ENCODE results near the gene SNRK.

The SNRK gene

GRCh38 chr3:43288366-43288765, 2.0 kb downstream of the SNRK start:
- no peaks in the 10 kb centered on the region for H3K9me2 ChIP-seq (replicated peaks; ENCODE audit: low read depth, low read length)
- H2AFZ ChIP-seq (ENCODE audit: low read length) = no peak overlapping the region
- peak overlapping the region; percentile 92 for H3K4me2 ChIP-seq (ENCODE audit: low read depth, low read length, poor library complexity, severe bottlenecking)
- H3F3A ChIP-seq (ENCODE audit: low read depth) = no peaks in the 10 kb centered on the region
- no peaks in the 10 kb centered on the region for H3K27me3 ChIP-seq (ENCODE audit: insufficient read depth, low read length, poor library complexity, severe bottlenecking)
- no peaks in the 10 kb centered on the region for H3K9me3 ChIP-seq (ENCODE audit: insufficient read depth, low read depth, low read length)
- no peaks in the 10 kb centered on the region for H3K36me3 ChIP-seq (ENCODE audit: insufficient read depth, low read length)
- H3K9ac ChIP-seq (ENCODE audit: low read depth, low read length, poor library complexity, severe bottlenecking) = peak overlapping the region; percentile 74
- H3K4me3 ChIP-seq (ENCODE audit: low read length, poor library complexity, severe bottlenecking) = peak overlapping the region; percentile 85
- H3K4me1 ChIP-seq (ENCODE audit: insufficient read depth, low read length, poor library complexity, severe bottlenecking) = peaks cover 62% of the 10 kb centered on the region
- no peak for TF ChIP-seq CTCF (conservative IDR thresholded peaks at IDR 0.05; ENCODE audit: low read length)
- no peak for TF ChIP-seq EZH2phosphoT487 (IDR thresholded peaks at IDR 0.05; ENCODE audit: borderline replicate concordance)
- peaks cover 44% of the 10 kb centered on the region for H4K20me1 ChIP-seq (ENCODE audit: insufficient read depth, low read length, poor library complexity, severe bottlenecking)
- peaks cover 65% of the 10 kb centered on the region for H3K79me2 ChIP-seq (ENCODE audit: insufficient read depth, low read length)

GRCh38 chr3:43288850-43289249, 2.5 kb downstream of the SNRK start:
- H4K20me1 ChIP-seq (ENCODE audit: insufficient read depth, low read length, poor library complexity, severe bottlenecking) = peaks cover 44% of the 10 kb centered on the region
- H3K9me2 ChIP-seq (replicated peaks; ENCODE audit: low read depth, low read length) = no peaks in the 10 kb centered on the region
- peaks cover 70% of the 10 kb centered on the region for H3K79me2 ChIP-seq (ENCODE audit: insufficient read depth, low read length)
- no peaks in the 10 kb centered on the region for H3K27me3 ChIP-seq (ENCODE audit: insufficient read depth, low read length, poor library complexity, severe bottlenecking)
- H3F3A ChIP-seq (ENCODE audit: low read depth) = no peaks in the 10 kb centered on the region
- H3K36me3 ChIP-seq (ENCODE audit: insufficient read depth, low read length) = no peaks in the 10 kb centered on the region
- peak overlapping the region; percentile 85 for H3K4me3 ChIP-seq (ENCODE audit: low read length, poor library complexity, severe bottlenecking)
- H2AFZ ChIP-seq (ENCODE audit: low read length) = no peak overlapping the region
- peak overlapping the region; percentile 74 for H3K9ac ChIP-seq (ENCODE audit: low read depth, low read length, poor library complexity, severe bottlenecking)
- H3K9me3 ChIP-seq (ENCODE audit: insufficient read depth, low read depth, low read length) = no peaks in the 10 kb centered on the region
- H3K4me1 ChIP-seq (ENCODE audit: insufficient read depth, low read length, poor library complexity, severe bottlenecking) = peaks cover 65% of the 10 kb centered on the region
- TF ChIP-seq EZH2phosphoT487 (IDR thresholded peaks at IDR 0.05; ENCODE audit: borderline replicate concordance) (no peak), CTCF (conservative IDR thresholded peaks at IDR 0.05; ENCODE audit: low read length) (no peak)
- peak overlapping the region; percentile 92 for H3K4me2 ChIP-seq (ENCODE audit: low read depth, low read length, poor library complexity, severe bottlenecking)

GRCh38 chr3:43289401-43289800, 3.1 kb downstream of the SNRK start:
- peaks cover 44% of the 10 kb centered on the region for H4K20me1 ChIP-seq (ENCODE audit: insufficient read depth, low read length, poor library complexity, severe bottlenecking)
- peak overlapping the region; percentile 74 for H3K9ac ChIP-seq (ENCODE audit: low read depth, low read length, poor library complexity, severe bottlenecking)
- TF ChIP-seq EZH2phosphoT487 (IDR thresholded peaks at IDR 0.05; ENCODE audit: borderline replicate concordance) = no peak
- TF ChIP-seq CTCF (conservative IDR thresholded peaks at IDR 0.05; ENCODE audit: low read length) = no peak
- no peaks in the 10 kb centered on the region for H3F3A ChIP-seq (ENCODE audit: low read depth)
- no peak overlapping the region for H2AFZ ChIP-seq (ENCODE audit: low read length)
- H3K36me3 ChIP-seq (ENCODE audit: insufficient read depth, low read length) = no peaks in the 10 kb centered on the region
- no peaks in the 10 kb centered on the region for H3K9me2 ChIP-seq (replicated peaks; ENCODE audit: low read depth, low read length)
- H3K9me3 ChIP-seq (ENCODE audit: insufficient read depth, low read depth, low read length) = no peaks in the 10 kb centered on the region
- peak overlapping the region; percentile 85 for H3K4me3 ChIP-seq (ENCODE audit: low read length, poor library complexity, severe bottlenecking)
- peaks cover 70% of the 10 kb centered on the region for H3K4me1 ChIP-seq (ENCODE audit: insufficient read depth, low read length, poor library complexity, severe bottlenecking)
- H3K27me3 ChIP-seq (ENCODE audit: insufficient read depth, low read length, poor library complexity, severe bottlenecking) = no peaks in the 10 kb centered on the region
- peaks cover 75% of the 10 kb centered on the region for H3K79me2 ChIP-seq (ENCODE audit: insufficient read depth, low read length)
- peak overlapping the region; percentile 92 for H3K4me2 ChIP-seq (ENCODE audit: low read depth, low read length, poor library complexity, severe bottlenecking)
